SJSA1 (cell line): Measurements from ENCODE around the gene CHKB. TPM values are rescaled to one million over a fixed set of nuclear protein-coding genes. Genes with fewer than 3 reads are reported as not detected.
A peak's percentile ranks its signal among the peaks of the same experiment; 100 is the strongest.

Source experiments
- DNase-seq, 2 experiments: peaks; one replicate each; pipeline ENCODE4 v3.0.0-alpha.2; 2015 to 2020; ENCODE audit warnings: low spot score in 2 of 2, low read depth in 1 of 2
- H3K27ac ChIP-seq: fragments of 250-450 bp; sonication (Bioruptor Pico); 2 replicates; pipeline ENCODE4 v1.5.1; 2020; ENCODE audit warnings: mild to moderate bottlenecking, moderate library complexity
- H3K27me3 ChIP-seq: fragments of 250-450 bp; sonication (Bioruptor Pico); replicated peaks from 2 replicates; pipeline ENCODE4 v1.5.1; 2020; ENCODE audit warnings: mild to moderate bottlenecking, moderate library complexity
- H3K36me3 ChIP-seq: fragments of 250-450 bp; sonication (Bioruptor Pico); 2 replicates; pipeline ENCODE4 v1.5.1; 2020; ENCODE audit warnings: mild to moderate bottlenecking
- H3K4me1 ChIP-seq: fragments of 250-450 bp; sonication (Bioruptor Pico); replicated peaks from 2 replicates; pipeline ENCODE4 v1.6.1; 2021; ENCODE audit warnings: mild to moderate bottlenecking
- H3K4me3 ChIP-seq: fragments of 250-450 bp; sonication (Bioruptor Pico); 2 replicates; pipeline ENCODE4 v1.5.1; 2020; ENCODE audit warnings: mild to moderate bottlenecking
- H3K9me3 ChIP-seq: fragments of 250-450 bp; sonication (Bioruptor Pico); replicated peaks from 2 replicates; pipeline ENCODE4 v1.5.1; 2020; ENCODE audit warnings: mild to moderate bottlenecking
- total RNA-seq: library from RNA; depleted of rRNA; stranded (reverse); fragments of >200 nt; shearing (Covaris generic); gene quantifications from 2 replicates; pipeline ENCODE4 v1.2.3, GENCODE V29; 2014

CHKB gene
- total RNA-seq, 1 experiment from 2014 or later = 26.5 TPM

DNA sequence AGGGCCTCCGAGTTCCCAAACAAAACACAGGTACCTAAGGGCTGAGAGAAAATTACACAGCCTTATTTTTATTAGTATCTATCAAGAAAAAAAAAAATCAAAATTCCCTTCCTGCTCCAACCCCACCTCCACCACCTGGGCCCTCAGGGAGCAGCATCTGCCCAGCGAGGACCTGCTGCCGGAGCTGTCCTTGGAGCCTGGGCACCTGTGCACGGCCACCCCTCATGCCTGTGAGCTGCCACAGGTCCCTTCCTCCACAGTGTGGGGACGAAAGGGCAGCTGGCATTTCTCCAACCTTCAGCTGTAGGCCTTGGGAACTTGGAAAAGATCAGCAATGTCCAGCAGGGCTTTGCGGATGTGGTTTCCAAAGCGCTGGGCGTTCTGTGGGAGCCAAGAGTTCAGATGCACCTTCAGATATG is 13.6 kb downstream of the CHKB start:
- Histone ChIP-seq H3K9me3 (no peaks in the 10 kb centered on the region), H3K27ac (no peak overlapping the region), H3K4me1 (no peaks in the 10 kb centered on the region), H3K27me3 (no peaks in the 10 kb centered on the region), H3K36me3 (no peaks in the 10 kb centered on the region), H3K4me3 (no peak overlapping the region)
- DNase-seq = peak in 1 of 2 experiments; percentile 39

DNA sequence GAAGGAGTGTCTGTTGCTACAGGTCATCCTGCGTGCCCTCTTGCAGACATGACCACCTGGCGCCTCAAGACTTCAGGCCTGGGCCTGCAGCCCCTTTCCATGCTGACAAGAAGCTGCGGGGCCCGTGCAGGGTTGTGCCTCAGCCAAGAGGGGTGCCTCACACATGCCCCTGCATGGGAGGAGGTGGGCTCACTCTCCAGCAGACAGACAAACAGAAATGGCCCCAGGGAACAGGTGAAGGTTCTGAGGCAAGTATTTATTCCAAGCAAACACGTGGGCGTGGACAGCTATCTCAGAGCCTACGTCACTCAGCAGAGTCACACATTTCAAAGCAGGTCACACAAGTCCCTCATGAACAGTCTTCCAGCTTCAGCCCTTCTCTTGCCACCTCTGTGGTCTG is 14.0 kb downstream of the CHKB start:
- Histone ChIP-seq H3K4me3 (no peak overlapping the region), H3K36me3 (no peaks in the 10 kb centered on the region), H3K27ac (no peak overlapping the region), H3K4me1 (no peaks in the 10 kb centered on the region; the same call in 1 of the 2 replicates), H3K9me3 (no peaks in the 10 kb centered on the region), H3K27me3 (no peaks in the 10 kb centered on the region)
- DNase-seq = peak in 1 of 2 experiments; percentile 36

DNA sequence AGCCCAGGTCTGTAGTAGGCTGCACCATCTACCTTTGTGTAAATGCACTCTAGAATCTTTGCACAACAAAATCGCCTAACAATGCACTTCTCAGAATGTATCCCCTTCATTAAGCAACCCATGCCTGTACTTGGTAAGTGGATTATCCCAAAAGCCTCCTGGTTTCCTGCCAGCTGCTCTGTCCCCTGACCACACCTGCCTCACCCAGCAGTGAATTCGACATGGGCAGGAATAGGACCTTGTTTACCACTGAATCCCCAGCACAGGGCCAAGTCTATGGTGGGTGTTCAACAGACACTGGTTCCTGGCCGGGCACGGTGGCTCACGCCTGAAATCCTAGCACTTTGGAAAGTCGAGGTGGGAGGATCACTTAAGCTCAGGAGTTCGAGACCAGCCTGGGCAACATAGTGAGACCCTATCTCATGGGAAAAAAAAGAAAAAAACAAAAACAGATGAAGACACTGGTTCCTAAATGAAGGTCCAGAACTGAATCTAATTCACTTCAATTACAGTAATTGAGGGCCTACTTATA is 14.9 kb downstream of the CHKB start:
- Histone ChIP-seq H3K27ac (no peak overlapping the region), H3K4me3 (no peak overlapping the region), H3K9me3 (no peaks in the 10 kb centered on the region), H3K27me3 (no peaks in the 10 kb centered on the region), H3K4me1 (peaks cover 7% of the 10 kb centered on the region), H3K36me3 (no peaks in the 10 kb centered on the region)
- DNase-seq = no peak

DNA sequence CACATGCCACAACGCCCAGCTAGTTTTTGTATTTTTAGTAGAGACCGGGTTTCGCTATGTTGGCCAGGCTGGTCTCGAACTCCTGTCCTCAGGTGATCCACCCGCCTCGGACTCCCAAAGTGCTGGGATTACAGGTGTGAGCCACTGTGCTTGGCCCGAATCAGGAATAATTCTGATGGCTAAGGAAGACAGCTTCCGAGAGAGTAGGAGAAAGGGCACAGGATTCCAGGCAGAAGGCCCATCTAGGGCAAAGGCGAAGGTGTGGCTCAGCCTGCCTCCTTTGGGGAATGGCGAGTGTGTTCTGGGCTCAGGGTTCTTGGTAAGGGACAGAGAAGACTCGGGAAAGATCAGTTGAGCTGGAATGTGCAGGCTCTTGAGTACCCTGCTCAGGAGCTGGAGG is 18.4 kb downstream of the CHKB start:
- Histone ChIP-seq H3K4me1 (peaks cover 7% of the 10 kb centered on the region), H3K27me3 (no peaks in the 10 kb centered on the region), H3K4me3 (no peak overlapping the region), H3K9me3 (no peaks in the 10 kb centered on the region), H3K27ac (no peak overlapping the region), H3K36me3 (no peaks in the 10 kb centered on the region)
- DNase-seq = no peak

DNA sequence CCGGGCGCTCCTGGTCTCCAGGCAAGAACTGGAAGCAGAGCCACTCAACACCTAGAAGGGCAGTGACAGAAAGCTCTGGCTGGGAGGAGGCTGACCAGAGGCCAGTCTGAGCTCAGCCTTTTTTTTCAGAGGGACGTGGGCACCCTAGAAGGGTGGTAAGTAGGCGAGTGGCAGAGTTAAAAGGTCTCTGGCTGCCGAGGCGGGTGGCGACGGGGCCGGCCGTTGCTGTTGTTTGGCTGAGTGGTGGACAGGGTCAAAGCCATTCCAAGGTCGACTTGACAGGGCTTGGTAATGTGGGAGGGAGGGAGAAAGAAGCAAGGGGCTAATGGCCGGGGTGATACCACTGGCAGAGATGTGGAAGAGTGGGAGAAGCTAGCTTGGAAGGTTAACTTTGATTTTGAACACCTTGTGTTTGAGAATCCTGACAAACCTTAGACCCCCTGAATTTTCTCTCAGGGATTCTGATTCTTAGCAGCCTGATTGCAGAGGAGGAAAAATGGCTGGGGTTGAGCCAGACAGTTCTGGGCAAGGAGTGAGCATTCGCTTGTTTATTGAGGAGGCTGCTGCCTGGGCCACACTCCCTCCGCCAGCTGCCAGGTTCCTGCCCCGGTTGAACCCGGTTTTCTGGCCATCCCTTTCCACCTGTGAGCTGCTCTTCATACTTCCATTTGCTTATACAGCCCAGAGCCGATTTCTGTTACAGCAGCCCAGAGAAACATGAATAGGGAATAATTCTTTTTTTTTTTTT is 19.1 kb downstream of the CHKB start:
- Histone ChIP-seq H3K27ac (no peak overlapping the region), H3K4me1 (peaks cover 7% of the 10 kb centered on the region), H3K9me3 (no peaks in the 10 kb centered on the region), H3K27me3 (no peaks in the 10 kb centered on the region), H3K4me3 (peak overlapping the region; percentile 42), H3K36me3 (no peaks in the 10 kb centered on the region)
- no peak for DNase-seq

DNA sequence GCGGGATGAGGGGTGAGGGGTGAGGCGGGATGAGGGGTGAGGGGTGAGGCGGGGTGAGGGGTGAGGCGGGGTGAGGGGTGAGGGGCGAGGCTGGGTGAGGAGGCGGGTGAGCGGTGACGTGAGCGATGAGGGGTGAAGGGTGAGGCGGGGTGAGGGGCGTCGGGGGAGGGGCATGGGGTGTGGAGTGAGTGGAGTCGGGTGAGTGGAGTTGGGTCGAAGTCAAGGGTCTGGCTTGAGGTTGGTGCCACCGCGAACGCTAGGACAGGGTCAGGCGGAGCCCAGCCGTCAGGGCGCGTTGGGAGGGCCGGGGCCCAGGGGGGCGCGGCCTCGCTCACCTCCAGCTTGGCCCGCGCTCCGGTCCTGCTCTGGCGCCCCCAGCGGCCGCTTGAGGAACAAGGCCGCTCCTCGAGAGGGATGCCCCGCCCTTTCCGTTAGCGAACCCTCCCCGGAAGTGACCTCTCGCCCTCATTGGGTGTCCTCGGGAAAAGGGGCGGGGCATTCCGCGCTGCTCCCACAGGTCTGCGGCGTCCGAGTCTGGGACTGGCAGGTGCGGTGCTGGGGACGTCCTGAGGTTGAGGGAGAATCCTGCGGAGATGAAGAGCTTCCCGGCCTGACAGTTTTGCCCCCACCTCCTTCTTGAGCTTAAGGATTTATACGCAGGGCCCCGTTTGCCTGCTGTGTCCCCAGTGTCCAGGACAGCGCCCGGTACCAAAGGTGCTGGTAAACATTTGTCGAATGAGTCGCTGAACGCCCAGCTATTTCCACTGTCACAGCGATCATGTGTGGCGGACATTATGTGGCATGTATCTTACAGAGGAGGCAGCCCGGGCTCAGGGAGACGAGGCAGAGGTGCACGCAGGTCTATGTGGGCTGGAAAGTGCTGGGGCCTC is 19.9 kb downstream of the CHKB start, which contains the start of gene SYCE3:
SYCE3 (minus strand) TSS at position 397 of the 890 bp plus-strand sequence. CDS start 6,514 bp downstream, outside the sequence.
- H3K9me3 ChIP-seq = no peaks in the 10 kb centered on the region
- H3K4me3 ChIP-seq = peak within 1 kb of the TSS; percentile 42
- peaks cover 7% of the 10 kb centered on the region for H3K4me1 ChIP-seq
- no peaks in the 10 kb centered on the region for H3K27me3 ChIP-seq
- no peak within 1 kb of the TSS for H3K27ac ChIP-seq
- no peaks in the 10 kb centered on the region for H3K36me3 ChIP-seq
- peak; percentile 96 to 97 for DNase-seq

DNA sequence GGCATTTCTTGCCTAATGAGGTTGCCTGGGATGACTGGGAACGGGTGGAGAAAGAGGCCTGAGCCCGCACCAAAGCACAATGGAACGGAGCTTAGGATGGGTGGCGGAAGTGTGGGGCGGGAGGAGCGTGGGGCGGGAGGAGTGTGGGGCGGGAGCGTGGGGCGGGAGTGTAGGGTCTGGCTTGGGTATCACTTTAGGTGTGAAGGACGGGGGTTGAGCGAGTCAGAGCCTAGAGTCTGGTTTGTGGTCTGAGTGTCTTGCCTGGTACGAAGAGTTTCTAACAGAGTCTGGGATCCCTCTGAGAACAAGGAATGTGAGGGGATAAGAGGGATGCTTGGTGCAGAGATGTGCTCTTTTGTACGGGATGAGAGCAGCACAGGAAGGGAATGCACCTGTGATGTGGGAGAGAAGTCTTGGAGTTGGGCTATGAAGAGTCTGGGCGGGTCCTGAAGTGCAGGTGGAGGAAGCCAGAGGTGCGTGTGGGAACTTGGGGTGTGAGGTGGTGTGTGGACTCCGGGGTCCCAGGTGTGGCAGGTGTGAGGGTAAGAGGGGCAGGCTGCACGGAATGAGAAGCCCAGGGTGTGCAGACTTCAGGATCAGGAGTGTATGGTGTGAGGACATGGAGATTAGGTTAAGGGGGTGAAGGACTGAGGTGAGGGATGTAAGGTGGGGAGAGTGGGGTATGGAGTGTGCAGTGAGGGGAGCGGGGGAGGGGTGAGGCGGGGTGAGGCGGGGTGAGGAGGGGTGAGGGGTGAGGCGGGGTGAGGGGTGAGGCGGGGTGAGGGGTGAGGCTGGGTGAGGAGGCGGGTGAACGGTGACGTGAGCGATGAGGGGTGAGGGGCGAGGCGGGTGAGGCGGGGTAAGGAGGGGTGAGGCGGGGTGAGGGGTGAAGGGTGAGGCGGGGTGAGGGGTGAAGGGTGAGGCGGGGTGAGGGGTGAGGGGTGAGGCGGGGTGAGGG is 21.0 kb downstream of the CHKB start:
- H3K4me1 ChIP-seq = peaks cover 7% of the 10 kb centered on the region
- no peaks in the 10 kb centered on the region for H3K9me3 ChIP-seq
- H3K36me3 ChIP-seq = no peaks in the 10 kb centered on the region
- no peaks in the 10 kb centered on the region for H3K27me3 ChIP-seq
- no peak for DNase-seq
- no peak overlapping the region for H3K27ac ChIP-seq
- no peak overlapping the region for H3K4me3 ChIP-seq

DNA sequence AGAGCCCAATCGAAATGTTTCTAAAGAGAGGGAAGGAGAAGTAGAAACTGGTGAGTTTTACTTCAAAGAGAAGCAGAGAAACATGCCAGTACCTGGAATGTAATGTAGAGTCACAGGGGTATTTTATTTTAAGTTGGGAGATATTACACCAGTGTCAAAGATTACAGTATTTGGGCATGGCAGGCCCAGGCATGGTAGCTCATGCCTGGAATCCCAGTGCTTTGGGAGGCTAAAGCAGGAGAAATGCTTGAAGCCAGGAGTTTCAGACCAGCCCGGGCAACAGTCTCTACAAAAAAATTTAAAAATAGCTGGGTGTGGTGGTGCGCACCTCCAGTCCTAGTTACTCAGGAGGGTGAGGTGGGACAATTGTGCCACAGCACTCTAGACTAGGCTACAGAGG is 22.6 kb downstream of the CHKB start:
- no peak for DNase-seq
- no peaks in the 10 kb centered on the region for H3K27me3 ChIP-seq
- H3K36me3 ChIP-seq = no peaks in the 10 kb centered on the region
- no peaks in the 10 kb centered on the region for H3K9me3 ChIP-seq
- H3K27ac ChIP-seq = no peak overlapping the region
- H3K4me3 ChIP-seq = no peak overlapping the region
- peaks cover 7% of the 10 kb centered on the region for H3K4me1 ChIP-seq

DNA sequence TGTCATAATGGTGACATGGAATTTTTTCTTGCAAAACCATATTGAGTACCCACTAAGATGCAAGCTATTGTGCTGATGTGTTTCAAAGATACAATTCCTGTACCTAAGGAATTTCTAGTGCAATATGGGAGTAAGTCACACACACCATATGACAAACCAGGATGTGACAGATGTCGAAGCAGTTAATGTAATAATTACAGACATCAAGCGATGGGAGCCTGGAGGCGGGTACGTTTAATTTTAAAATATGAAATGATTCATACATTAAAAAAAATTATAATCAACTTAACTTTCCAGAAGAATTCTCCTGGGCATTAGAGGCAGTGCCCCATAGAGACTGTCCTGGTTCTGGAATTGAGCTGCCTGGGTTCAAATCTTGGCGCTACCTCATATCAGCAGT is 25.9 kb downstream of the CHKB start:
- no peak for DNase-seq
- H3K36me3 ChIP-seq = no peaks in the 10 kb centered on the region
- no peaks in the 10 kb centered on the region for H3K27me3 ChIP-seq
- no peaks in the 10 kb centered on the region for H3K4me1 ChIP-seq
- no peak overlapping the region for H3K27ac ChIP-seq
- no peaks in the 10 kb centered on the region for H3K9me3 ChIP-seq
- H3K4me3 ChIP-seq = no peak overlapping the region

DNA sequence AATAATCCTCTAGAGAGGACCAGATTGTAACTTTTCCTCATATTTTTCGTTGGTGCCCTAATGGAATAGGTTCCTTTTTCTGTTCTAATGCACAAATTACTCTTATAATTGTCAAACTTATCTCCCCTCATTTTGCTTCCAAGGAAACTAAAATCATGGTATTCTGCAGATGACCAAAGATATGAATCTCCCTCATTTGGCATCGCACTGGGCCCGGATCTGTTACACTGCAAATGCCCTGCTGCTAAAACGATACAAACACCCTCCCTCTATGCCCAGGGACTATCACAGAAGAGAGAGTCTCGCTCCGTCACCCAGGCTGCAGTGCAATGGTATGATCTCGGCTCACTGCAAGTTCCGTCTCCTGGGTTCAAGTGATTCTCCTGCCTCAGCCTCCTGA is 29.3 kb downstream of the CHKB start:
- Histone ChIP-seq H3K27me3 (no peaks in the 10 kb centered on the region), H3K4me1 (no peaks in the 10 kb centered on the region), H3K4me3 (no peak overlapping the region), H3K9me3 (no peaks in the 10 kb centered on the region), H3K36me3 (no peaks in the 10 kb centered on the region), H3K27ac (no peak overlapping the region)
- no peak for DNase-seq

DNA sequence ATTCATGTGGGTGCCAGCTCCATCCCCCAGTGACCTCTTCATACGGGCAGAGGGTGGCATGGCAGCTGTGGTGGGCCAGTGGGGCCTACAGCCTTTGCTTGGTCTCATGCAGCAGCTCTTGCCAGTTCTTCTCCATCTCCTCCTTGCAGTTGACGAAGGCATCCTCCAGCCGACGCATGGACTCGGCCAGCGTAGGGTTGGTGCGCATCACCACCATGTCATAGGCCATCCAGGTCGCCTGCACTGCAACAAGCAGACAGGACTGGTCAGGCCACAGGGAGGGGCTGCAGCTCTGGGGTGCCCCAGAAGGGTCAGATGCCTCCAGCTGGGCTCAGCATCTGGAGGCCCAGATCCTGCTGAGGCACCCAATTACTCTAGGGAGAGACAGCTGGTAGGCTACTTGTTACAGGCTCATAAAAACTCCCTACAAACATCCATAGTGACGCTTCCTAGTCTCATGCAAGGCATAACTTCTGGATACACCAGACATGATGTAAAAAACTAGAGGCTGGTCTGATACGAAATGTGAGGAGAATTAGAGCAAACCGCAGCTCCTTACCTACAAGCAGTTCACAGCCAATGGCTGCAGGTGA is 31.4 kb downstream of the CHKB start:
- Histone ChIP-seq H3K27ac (no peak overlapping the region), H3K4me3 (no peak overlapping the region), H3K4me1 (no peaks in the 10 kb centered on the region), H3K27me3 (no peaks in the 10 kb centered on the region), H3K36me3 (no peaks in the 10 kb centered on the region), H3K9me3 (no peaks in the 10 kb centered on the region)
- no peak for DNase-seq

DNA sequence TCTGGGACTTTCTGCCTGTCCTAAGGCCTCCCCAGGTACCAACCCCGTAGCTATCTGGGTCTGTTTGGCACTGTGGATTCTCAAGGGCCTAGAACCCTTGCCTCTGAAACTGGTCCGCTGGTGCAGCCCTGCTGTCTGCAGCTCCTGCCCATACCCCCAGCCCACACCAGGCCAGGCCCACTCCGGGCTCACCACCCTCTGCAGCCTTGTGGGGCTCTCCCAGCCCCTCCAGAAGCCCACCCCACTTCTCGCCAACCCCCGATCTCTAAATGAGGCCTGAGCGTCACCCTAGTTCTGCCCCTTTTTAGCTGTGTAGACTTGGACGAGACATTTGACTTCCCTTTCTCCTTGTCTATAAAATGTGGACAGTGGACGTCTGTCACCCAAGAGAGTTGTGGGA is 32.3 kb downstream of the CHKB start:
- Histone ChIP-seq H3K27me3 (no peaks in the 10 kb centered on the region), H3K4me3 (no peak overlapping the region), H3K4me1 (no peaks in the 10 kb centered on the region), H3K9me3 (no peaks in the 10 kb centered on the region), H3K27ac (no peak overlapping the region), H3K36me3 (no peaks in the 10 kb centered on the region)
- DNase-seq = no peak
